ENCODE measurements around the gene SCUBE2. TPM values are rescaled to one million over a fixed set of nuclear protein-coding genes. Genes with fewer than 3 reads are reported as not detected.

SCUBE2 gene
- 0.29 to 0.45 TPM (median 0.33 TPM) in 5 replicates for total RNA-seq (2022; extraction: Qiagen RNA extraction)

GRCh38 chr11:9091044-9091922, at the start of gene SCUBE2:
Gene SCUBE2 (minus strand): TSS chr11:9091599. CDS start chr11:9091528, 71 bp downstream.

GRCh38 chr11:9003573-9004182, 87.7 kb downstream of the SCUBE2 start, which contains the start of gene NRIP3:
Gene NRIP3 (minus strand): TSS chr11:9004001. CDS start chr11:9003935, 66 bp downstream.

Other genes with a start within 250 kb of the SCUBE2 start
- gene AKIP1, start 180.4 kb downstream of the SCUBE2 start, total RNA-seq (2022; extraction: Qiagen RNA extraction), result 39.4 to 48.0 TPM (median 42.8 TPM) in 5 replicates
- not detected in 5 replicates for gene C11orf16, start 158.7 kb downstream of the SCUBE2 start, total RNA-seq (2022; extraction: Qiagen RNA extraction)
- gene ASCL3, start 148.6 kb downstream of the SCUBE2 start, total RNA-seq (2022; extraction: Qiagen RNA extraction), result not detected in 5 replicates
- gene TMEM9B, start 127.2 kb downstream of the SCUBE2 start, total RNA-seq (2022; extraction: Qiagen RNA extraction), result 33.2 to 37.8 TPM (median 37.0 TPM) in 5 replicates
- 0.53 to 1.2 TPM (median 0.65 TPM) in 5 replicates for gene NRIP3, start 87.6 kb downstream of the SCUBE2 start, total RNA-seq (2022; extraction: Qiagen RNA extraction)
- 30.4 to 53.9 TPM (median 37.6 TPM) in 5 replicates for gene DENND5A, start 173.8 kb upstream of the SCUBE2 start, total RNA-seq (2022; extraction: Qiagen RNA extraction)
- 19.4 to 22.3 TPM (median 21.4 TPM) in 5 replicates for gene TMEM41B, start 223.0 kb upstream of the SCUBE2 start, total RNA-seq (2022; extraction: Qiagen RNA extraction)

Data from A549 treated with AZD2906 at 1 μM for 4 hours (cell line).